Vagina (tissue), 2 donors: Measurements from ENCODE around the gene SCO1. TPM values are rescaled to one million over a fixed set of nuclear protein-coding genes. Genes with fewer than 3 reads are reported as not detected.

Source experiments
- DNase-seq, 2 donors: peaks; one replicate each; pipeline ENCODE4 v3.0.0-alpha.2; 2017; ENCODE audit errors: extremely low spot score in 2 of 2
- H3K27ac ChIP-seq: fragments of 200-600 bp; sonication (generic); one replicate; pipeline ENCODE4 v1.5.1; 2019
- H3K27me3 ChIP-seq: fragments of 200-600 bp; sonication (generic); one replicate; pipeline ENCODE4 v1.5.1; 2019
- H3K36me3 ChIP-seq, 2 donors: fragments of 200-600 bp; sonication (generic); one replicate each; pipeline ENCODE4 v1.5.1; 2017 to 2019
- H3K4me1 ChIP-seq: fragments of 200-600 bp; sonication (generic); one replicate; pipeline ENCODE4 v1.5.1; 2019
- H3K4me3 ChIP-seq, 2 donors: fragments of 200-600 bp; sonication (generic); 1 replicate in 1 of 2; 2 replicates in 1 of 2; pipeline ENCODE4 v1.5.1; 2016 to 2019
- H3K9me3 ChIP-seq: fragments of 200-600 bp; sonication (generic); one replicate; pipeline ENCODE4 v1.5.1; 2019
- CTCF ChIP-seq, 3 experiments: fragments of 450-650 bp in 2 of 3; fragments of 200-600 bp in 1 of 3; sonication (generic) in 1 of 3; IDR thresholded peaks; one replicate each; pipeline ENCODE4 v1.5.1; 2017 to 2019; ENCODE audit warnings: antibody characterized with exemption in 3 of 3, mild to moderate bottlenecking in 2 of 3, moderate library complexity in 2 of 3
- POLR2A ChIP-seq, 2 donors: fragments of 450-650 bp; IDR thresholded peaks; one replicate each; pipeline ENCODE4 v1.6.1; 2017; ENCODE audit warnings: antibody characterized with exemption in 2 of 2, mild to moderate bottlenecking in 2 of 2, moderate library complexity in 2 of 2
- POLR2AphosphoS5 ChIP-seq, 2 donors: sonication (generic); formaldehyde crosslinking; IDR thresholded peaks; one replicate each; pipeline ENCODE4 v1.9.0; 2017; ENCODE audit warnings: antibody characterized with exemption in 2 of 2, mild to moderate bottlenecking in 2 of 2, low read depth in 1 of 2; ENCODE audit not compliant: insufficient read depth in 1 of 2
- intact Hi-C: fragments of 100-400 bp; cut with DNase I; formaldehyde crosslinking; loops from one replicate; pipeline ENCODE4 v1.15.1; 2023
- total RNA-seq: library from RNA; depleted of rRNA; stranded (reverse); fragments of >200 nt; gene quantifications from one replicate; pipeline ENCODE4 v1.2.3, GENCODE V29; 2016

SCO1 gene
- total RNA-seq, 1 donor from 2014 or later: 38.8 TPM

GRCh38 chr17:10668775-10669174 is 28.6 kb downstream of the SCO1 start:
- Histone ChIP-seq H3K27ac (no peak overlapping the region), H3K27me3 (no peaks in the 10 kb centered on the region), H3K9me3 (no peaks in the 10 kb centered on the region), H3K4me3 (no peak overlapping the region), H3K4me1 (no peaks in the 10 kb centered on the region), H3K36me3 (no peaks in the 10 kb centered on the region)
- TF ChIP-seq CTCF (IDR thresholded peaks at IDR 0.05) (no peak), POLR2A (IDR thresholded peaks at IDR 0.05) (no peak), POLR2AphosphoS5 (IDR thresholded peaks at IDR 0.05; ENCODE audit: insufficient read depth in 1 of 2, low read depth in 1 of 2) (no peak)
- intact Hi-C loops: no loop called here
- no peak for DNase-seq

DNA sequence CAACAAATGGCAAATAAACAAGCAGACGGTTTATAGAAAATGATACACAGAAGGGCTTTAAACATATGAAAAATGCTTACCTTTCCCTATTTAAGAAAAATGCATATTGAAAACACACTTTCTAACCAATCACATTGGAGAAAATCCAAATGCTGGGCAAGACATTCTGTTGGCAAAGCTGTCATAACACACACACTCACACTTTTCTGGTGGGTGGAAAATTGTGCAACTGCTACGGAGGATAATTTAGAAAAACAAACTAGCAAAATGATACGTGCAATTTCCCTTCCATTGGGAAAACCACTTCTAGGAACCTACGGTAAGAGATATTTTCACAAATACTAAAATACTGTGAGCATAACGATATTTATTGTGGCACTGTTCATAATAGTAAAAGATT is 30.4 kb downstream of the SCO1 start:
- Histone ChIP-seq H3K4me1 (no peaks in the 10 kb centered on the region), H3K9me3 (no peaks in the 10 kb centered on the region), H3K27me3 (no peaks in the 10 kb centered on the region), H3K27ac (no peak overlapping the region), H3K4me3 (no peak overlapping the region), H3K36me3 (no peaks in the 10 kb centered on the region)
- DNase-seq: no peak
- TF ChIP-seq POLR2A (IDR thresholded peaks at IDR 0.05) (no peak), CTCF (IDR thresholded peaks at IDR 0.05) (no peak), POLR2AphosphoS5 (IDR thresholded peaks at IDR 0.05; ENCODE audit: insufficient read depth in 1 of 2, low read depth in 1 of 2) (no peak)
- intact Hi-C loops: no loop called here

DNA sequence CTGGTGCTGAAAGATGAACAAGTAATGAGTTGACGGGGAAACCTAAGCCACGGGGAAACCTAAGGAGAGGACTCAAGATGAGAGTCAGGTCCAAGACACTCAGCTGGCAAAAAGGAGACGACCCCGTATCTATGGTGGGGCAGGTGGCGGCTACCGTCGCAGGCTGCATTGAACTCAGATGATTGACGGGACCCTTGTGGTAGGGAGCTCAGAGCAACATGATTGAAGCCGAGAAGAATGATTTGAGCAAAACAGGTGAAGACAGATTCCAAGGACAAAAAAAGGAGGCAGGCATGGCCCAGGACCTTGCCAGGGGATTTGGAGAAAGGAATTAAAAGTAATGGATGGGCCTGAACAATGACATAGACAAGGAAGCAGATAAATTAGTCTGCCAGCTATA is 32.8 kb downstream of the SCO1 start:
- H3K4me1 ChIP-seq: no peaks in the 10 kb centered on the region
- H3K27me3 ChIP-seq: no peaks in the 10 kb centered on the region
- DNase-seq: no peak
- no peaks in the 10 kb centered on the region for H3K9me3 ChIP-seq
- H3K36me3 ChIP-seq: peaks cover 0 to 4% of the 10 kb centered on the region in 2 donors
- H3K27ac ChIP-seq: no peak overlapping the region
- no peak overlapping the region for H3K4me3 ChIP-seq
- TF ChIP-seq POLR2AphosphoS5 (IDR thresholded peaks at IDR 0.05; ENCODE audit: insufficient read depth in 1 of 2, low read depth in 1 of 2): no peak
- no peak for TF ChIP-seq POLR2A (IDR thresholded peaks at IDR 0.05)
- no peak for TF ChIP-seq CTCF (IDR thresholded peaks at IDR 0.05)
- intact Hi-C loops: no loop called here

DNA sequence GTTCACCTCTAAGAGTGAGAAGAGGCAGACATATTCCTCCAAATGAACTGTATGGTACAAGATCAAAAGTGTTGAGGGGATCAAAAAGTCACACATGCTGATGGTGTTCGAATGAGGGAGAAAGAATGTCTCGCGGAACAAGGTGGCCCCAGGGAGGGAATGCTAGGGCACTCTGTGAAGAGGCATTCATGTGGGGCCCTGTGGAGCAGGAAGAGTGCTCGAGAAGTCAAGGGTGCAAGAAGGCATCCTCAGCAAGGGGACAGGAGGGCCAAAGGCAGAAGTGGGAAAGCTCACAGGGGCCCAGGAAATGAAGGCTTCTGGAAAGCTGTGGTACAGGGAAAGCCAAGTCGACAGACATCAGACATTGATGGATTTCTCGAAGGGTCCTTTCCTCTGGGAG is 34.1 kb downstream of the SCO1 start:
- H3K4me3 ChIP-seq: no peak overlapping the region
- TF ChIP-seq POLR2A (IDR thresholded peaks at IDR 0.05) (no peak), POLR2AphosphoS5 (IDR thresholded peaks at IDR 0.05; ENCODE audit: insufficient read depth in 1 of 2, low read depth in 1 of 2) (no peak), CTCF (IDR thresholded peaks at IDR 0.05) (no peak)
- H3K27ac ChIP-seq: no peak overlapping the region
- H3K4me1 ChIP-seq: no peaks in the 10 kb centered on the region
- DNase-seq: no peak
- intact Hi-C loops: no loop called here
- H3K9me3 ChIP-seq: no peaks in the 10 kb centered on the region
- H3K27me3 ChIP-seq: no peaks in the 10 kb centered on the region
- H3K36me3 ChIP-seq: peaks cover 0 to 4% of the 10 kb centered on the region in 2 donors

DNA sequence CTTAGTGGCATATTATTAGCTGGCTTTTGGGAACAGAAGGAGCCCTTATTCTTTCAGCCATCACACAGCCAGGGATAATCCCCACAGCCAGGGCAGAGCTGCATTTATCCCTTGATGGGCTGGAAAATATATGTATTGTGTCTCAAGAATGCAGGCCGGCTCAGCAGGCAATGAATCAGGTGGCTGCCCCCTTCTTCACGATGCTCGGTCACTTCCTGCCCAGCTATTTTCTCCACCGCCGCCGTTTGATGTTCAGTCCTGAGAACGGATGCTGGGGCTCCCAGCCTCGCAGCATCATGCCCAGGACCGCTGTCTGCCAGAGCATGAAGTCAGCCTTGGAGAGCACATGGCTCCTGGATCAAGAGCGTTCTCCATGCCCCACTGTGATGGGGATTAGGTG is 35.9 kb downstream of the SCO1 start:
- no peak overlapping the region for H3K4me3 ChIP-seq
- no peaks in the 10 kb centered on the region for H3K9me3 ChIP-seq
- H3K4me1 ChIP-seq: no peaks in the 10 kb centered on the region
- H3K36me3 ChIP-seq: peaks cover 0 to 4% of the 10 kb centered on the region in 2 donors
- H3K27me3 ChIP-seq: no peaks in the 10 kb centered on the region
- no peak for DNase-seq
- intact Hi-C loops: no loop called here
- TF ChIP-seq CTCF (IDR thresholded peaks at IDR 0.05) (no peak), POLR2A (IDR thresholded peaks at IDR 0.05) (no peak), POLR2AphosphoS5 (IDR thresholded peaks at IDR 0.05; ENCODE audit: insufficient read depth in 1 of 2, low read depth in 1 of 2) (no peak)
- no peak overlapping the region for H3K27ac ChIP-seq
